Skin of body (tissue), 2 donors: ENCODE data around the gene FOSL1. TPM values are rescaled to one million over a fixed set of nuclear protein-coding genes. Genes with fewer than 3 reads are reported as not detected.
"Not testable (repeated sequence)": the region's sequence is repeated elsewhere in the genome, so short reads cannot be mapped to it uniquely, and the experiment has no call there.

Experiments
- DNase-seq: peaks from one replicate; lab custom pipeline; 2025; lab: John Stamatoyannopoulos, UW
- total RNA-seq: library from RNA; depleted of rRNA; stranded (reverse); fragments of >200 nt; gene quantifications from one replicate; pipeline ENCODE4 v1.2.3, GENCODE V29; 2014

The FOSL1 gene
- total RNA-seq, 1 donor from 2014 or later = 10.6 TPM

DNA sequence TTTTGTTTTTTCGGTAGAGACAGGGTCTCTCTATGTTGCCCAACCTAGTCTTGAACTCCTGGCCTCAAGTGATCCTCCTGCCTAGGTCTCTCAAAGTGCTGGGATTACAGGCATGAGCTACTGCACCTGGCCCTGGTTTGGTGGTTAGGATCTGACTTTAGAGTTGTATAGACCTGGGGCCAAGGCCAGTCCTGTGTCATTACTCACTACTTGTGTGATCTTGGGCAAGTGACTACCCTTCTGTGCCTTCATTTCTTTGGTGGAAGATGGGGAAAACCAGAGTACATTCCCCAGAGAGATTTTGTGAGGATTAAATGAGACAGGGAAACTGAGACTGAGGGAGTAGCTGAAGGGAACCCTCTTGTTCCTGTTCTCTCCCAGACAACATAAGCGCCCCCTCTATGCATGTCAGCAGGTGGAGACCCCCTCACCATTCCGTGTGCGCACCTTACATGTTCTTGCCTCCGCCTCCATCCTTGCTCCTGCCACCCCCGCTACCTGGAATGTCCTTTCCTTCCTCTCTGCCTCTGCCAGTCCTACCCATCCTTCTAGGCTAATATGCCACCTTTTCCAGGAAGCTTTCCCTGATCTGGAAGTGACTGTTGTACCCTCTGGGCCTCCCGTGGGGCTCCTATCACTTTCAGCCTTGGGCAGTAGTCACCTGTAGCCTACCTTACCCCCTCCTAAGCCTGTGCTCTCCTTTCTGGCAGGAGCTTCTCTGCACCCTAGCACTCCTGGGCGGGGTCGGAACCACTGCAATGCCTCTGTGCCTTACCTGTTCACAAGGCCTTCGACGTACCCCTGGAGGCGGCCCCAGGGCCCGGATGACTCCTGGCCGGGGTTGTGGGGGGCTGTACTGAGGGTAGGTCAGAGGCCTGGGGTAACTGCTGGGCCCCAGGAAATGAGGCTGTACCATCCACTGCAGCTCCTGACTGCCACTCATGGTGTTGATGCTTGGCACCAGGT lies 3.9 kb downstream of the FOSL1 start:
- no peak for DNase-seq

DNA sequence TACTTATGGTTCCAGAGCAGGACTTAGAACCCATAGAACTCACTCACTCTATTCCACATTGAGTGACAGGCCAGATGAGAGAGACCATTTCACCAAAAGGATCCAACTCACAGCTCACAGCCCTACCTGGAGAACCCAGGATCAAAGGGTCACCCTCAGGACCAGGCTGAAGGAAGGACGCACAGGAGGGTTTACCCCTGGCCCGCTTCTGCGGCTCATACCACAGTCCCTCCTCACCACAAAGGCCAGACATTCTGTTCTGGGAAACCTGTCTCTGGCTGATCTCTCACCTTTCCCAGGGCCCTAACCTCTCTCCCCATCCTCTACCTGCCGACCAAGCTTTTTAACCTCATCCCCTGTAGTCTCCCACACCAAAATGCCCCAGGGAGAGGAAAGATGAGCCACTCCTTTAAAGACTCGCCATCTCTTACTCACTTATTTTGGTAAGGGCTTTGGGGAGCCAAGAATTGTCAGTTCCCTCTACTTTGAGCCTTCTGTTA lies 4.7 kb downstream of the FOSL1 start:
- no peak for DNase-seq

DNA sequence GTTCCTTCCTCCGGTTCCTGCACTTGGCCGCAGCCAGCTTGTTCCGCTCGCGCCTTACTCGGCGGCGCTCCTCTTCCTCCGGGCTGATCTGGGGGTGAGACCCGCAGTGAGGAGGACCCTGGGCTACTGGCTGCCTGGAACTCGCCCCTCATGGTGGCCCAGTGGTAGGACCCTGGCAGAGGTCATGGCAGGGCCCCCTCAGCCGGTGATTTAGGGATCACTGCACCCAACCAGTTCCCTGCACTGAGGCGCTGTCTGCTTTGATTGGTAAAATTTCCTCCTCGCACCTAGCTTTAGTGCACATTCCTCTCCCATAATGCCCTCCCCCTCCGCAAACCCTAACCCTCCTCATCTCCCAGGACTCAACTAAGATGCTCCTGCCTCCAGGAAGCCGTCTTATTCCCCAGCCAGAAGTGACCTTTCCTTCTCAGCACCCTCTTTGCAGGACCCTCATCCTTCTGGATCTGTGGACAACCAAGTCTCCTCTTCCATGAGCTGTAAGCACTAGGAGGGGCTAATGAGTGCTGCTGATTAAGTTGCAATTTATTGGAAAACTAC lies 6.1 kb downstream of the FOSL1 start:
- no peak for DNase-seq

DNA sequence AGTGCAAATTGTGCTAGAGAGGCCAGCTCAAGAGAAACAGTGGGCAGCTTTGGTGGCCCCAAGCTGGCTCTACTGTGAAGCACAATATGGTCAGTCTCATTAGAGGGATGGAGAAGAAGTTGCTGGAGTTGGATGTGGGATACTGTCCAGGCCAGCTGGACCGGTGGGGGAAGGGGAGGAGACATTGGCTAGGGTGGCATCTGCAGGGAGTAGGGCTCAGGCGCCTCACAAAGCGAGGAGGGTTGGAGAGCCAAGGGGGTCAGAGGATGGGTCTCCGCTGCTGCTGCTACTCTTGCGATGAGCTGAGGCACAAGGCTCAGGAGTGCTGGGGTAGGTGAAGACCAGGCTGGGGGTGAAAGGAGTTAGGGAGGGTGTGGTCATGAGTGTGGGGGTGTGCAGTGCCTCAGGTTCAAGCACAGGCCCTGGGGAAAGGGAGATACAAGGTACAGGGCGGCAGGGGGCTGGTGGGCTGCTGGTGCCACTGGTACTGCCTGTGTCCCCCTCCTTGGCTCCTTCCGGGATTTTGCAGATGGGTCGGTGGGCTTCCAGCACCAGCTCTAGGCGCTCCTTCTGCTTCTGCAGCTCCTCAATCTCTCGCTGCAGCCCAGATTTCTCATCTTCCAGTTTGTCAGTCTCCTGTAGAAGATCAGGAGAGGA lies 7.4 kb downstream of the FOSL1 start:
- DNase-seq = no peak

DNA sequence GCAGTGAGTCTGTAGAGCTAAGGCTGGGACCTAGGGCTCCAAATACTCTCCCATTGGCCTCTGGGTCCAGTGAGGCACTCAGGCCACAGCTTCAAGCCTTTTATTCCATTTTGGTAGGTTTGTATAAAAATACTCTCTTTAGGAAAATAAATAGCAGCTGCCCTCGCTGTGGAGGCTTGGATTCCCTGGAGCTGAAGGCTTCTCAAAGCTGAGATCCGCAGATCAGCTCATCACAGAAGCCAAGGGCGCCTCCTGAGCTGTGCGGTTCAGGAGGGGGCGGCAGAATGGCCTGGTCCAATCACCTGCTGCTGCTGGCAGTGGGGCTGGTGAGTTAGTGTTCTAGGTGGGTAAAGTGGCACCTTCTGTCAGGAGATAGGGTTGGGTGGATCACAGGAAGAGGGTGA lies 8.0 kb downstream of the FOSL1 start:
- not testable (repeated sequence) for DNase-seq

DNA sequence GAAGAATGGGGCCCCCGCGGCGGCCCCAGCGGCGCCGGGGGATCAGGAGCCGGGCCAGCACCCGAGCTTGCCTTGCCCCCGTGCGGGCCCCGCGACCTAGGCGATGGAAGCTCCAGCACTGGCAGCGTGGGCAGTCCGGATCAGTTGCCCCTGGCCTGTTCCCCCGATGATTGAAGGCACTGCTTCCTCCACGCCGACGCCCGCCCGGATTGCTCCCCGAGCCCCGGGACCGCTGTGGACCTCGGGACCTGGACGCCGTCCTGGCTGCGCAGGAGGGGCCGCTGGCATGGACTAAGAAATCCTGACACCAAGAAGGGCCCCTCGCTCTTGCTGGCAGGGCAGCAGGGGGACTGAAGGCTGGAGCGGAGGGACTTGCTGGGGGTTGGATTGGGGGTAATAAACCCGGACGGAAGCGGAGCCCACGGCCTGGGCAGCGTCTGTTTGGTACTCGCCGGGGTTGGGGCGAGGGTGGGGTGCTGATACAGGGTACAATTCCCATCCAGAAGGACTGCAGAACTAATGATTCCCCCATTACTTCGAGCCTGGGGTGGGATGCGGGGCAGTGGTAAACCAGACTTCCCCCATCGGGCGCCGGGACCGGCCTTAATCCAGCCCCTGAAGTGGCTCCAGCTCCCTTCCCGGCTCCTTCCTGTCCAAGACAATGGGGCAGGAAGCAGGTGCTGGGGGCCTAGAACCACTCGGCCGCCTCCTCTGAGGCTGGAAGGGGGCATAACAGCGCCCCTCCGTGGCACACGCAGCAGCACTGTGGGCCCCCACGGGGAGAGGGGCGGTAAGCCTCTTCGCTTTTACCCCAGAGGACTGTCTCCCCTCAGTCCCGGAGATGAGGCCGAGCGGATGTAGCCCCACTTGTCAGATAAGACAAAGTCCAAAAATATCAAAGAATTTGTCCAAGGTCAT lies 8.7 kb downstream of the FOSL1 start:
- DNase-seq = no peak

DNA sequence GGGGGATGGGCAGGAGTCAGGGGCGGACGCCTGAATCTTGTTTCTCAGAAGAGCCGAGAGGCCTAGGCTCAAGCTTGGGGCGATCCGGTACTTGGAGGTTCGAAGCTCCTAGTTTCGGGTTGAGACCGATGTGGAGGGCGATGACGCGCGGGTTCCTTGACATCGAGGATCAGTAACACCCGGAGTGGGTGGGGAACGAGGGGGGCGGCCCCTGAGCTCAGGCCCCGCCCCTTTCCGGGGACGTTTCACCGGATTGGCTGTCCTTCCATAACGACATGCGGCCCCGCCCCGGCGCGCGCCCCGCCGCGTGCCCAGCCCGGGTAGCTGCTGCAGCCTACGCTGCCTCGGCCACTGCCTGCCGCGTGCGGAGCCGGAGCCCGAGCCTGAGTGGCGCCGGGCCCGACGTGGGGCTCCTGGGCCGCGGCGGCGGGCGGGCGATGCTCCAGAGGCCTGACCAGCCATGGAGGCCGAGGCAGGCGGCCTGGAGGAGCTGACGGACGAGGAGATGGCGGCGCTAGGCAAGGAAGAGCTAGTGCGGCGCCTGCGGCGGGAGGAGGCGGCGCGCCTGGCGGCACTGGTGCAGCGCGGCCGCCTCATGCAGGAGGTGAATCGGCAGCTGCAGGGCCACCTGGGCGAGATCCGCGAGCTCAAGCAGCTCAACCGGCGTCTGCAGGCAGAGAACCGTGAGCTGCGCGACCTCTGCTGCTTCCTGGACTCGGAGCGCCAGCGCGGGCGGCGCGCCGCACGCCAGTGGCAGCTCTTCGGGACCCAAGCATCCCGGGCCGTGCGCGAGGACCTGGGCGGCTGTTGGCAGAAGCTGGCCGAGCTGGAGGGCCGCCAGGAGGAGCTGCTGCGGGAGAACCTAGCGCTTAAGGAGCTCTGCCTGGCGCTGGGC lies 9.6 kb downstream of the FOSL1 start, which contains the start of gene CCDC85B:
TSS of gene CCDC85B (plus strand) at position 350 of the 895 bp plus-strand sequence. CDS start at position 461, 111 bp downstream.
- DNase-seq = peak; percentile 94

DNA sequence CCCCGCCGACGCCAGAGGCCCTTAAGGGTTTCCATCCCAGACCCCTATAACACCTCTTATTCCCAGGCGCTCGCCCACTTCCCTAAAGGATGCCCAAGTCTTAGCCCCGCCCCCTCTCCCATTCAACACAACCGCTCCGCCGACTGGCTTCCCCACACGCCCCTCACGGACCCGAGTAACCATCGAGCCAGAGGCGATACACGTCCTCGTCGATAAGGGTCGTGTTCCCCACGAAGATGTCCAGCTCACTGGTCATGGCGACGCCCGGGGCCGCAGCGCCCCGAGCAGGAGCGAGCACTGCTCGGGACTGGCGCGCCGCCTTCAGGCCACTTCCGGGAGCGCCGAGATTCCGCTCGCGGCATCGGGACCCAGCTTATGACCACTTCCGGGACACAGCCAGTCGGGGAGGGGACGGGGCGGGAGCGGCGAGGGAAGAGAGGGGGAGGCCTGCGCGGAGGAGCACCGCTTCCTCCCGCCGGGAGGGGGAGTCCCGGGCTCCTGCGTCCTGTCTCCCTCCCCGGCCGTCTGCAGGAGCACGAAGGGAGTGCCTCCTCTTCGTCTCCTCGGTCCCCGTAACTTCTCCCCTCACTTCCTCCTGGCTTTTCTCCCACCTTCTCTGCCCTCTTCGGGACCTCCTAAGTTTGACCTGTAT lies 11.9 kb downstream of the FOSL1 start, which contains the start of gene FIBP:
TSS of gene FIBP (minus strand) at position 309 of the 652 bp plus-strand sequence. CDS start at position 256, 53 bp downstream.
- peak; percentile 98 for DNase-seq

DNA sequence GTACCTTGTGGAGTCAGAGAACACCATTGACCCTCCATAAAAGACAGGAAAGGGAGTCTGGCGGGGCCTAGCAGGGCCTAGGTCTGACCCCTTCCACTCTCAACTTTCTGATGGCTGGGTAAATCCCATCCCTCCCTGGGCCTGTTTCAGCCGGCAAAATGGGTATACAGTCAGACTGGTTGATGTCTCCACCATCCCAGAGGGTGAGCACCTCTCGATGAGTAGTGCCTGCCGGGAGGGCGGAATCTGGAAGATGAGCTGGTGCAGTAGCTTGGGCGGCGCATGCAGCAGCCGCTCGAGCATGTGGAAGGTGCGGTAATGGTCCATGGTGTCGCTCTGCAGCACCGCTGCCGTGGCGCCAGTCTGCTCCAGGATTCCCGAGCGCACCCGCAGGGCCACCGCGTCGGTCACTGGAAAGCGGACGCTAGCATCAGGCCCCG lies 12.4 kb downstream of the FOSL1 start:
- no peak for DNase-seq

DNA sequence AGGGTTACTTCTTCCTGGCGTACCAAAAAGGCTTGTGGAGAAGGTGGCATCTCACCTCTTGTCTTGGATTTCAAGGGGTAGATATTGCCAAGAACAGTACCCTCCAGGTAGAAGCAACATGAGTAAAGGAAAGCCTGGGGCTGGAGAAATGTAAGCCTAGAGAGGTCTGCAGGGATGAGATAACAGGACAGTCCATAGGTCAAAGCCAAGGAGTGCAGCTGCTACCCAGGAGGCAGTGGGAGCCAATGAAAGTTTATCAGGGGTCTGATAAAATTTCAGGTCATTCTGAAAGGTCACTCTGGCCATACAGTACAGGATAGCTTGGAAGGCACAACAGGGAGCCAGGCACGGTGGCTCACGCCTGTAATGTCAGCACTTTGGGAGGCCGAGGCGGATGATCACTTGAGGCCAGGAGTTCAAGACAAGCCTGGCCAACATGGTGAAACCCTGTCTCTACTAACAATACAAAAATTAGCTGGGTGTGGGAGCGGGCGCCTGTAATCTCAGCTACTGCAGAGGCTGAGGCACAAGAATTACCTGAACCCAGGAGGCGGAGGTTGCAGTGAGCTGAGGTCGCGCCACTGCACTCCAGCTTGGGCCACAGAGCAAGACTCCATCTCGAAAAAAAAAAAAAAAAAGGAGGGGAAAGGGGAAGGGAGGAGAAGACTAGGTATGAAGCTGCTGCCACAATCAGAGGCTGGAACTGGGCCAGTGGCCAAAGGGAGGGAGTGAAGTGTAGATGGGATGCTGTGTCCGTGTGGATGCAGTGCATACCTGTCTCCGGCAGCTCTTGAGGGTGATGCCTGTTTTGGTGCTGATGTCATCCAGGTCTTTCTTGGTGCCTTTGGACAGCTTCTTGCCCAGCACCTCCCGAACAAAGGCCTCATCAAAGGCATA lies 13.1 kb downstream of the FOSL1 start:
- DNase-seq = no peak

DNA sequence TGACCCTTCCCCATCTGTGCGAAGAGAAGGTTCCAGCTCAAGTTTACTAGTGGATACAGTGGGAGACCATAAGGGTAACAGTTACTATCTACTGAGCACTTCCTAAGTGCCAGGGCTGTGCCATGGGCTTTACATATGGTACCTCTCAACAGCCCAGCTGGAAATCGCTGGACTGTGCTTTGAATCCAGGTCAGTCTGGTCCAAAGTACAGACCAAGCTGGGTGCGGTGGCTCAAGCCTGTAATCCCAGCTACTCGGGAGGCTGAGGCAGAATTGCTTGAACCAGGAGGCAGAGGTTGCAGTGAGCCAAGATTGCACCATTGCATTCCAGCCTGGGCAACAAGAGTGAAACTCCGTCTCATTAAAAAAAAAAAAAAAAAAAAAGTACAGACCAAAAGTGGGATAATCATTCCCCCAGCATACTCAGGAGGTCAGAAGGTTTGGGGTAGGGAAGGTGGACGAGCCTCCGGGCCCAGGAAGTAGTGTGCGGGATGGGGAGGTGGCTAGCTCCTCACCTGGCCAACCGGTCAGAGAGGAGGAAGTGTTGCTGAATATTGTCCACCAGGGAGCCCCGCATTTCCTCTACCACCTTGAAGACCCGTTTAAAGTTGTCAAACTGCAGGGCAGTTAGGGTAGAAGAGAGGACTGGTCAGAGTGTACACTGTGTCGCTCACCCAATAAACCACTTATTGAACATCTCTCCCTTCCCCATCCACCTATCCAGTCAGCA lies 14.2 kb downstream of the FOSL1 start:
- no peak for DNase-seq

DNA sequence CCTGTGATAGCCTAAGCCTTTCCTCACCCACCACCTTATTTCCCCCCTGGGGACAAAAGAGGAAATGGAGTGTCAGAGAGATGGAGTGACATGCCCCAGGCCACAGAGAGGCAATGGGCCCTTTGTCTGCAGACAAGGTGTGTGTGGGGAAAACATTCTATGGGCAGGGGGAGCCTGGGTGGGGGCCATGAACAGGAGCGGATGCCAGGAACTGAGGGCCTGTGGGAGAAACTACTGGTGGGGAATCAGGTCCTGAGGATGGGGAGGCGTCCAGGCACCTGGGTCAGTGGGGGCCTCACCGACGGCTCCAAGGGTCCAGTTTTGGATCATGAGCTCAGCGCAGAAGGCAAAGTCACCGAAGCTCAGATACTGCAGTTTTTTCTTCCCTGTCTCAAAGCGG lies 15.0 kb downstream of the FOSL1 start:
- no peak for DNase-seq

DNA sequence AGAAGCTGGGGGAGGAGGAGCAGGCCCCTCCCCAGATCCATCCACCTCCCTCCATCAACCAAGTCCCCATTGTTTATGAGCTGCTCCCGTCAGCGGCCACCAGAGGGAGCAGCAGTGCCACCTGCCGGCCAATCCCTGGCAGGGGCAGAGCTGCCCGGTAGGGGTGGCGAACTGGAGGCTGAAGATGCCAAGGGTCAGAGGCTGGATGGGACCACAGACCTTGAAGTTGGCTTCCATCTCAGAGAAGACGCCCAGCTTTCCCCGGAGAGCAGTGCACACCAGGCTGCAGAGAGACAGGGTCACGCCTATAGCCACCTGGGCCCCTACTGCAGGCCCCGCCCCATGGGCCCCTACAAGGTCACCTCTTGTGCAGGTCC lies 15.5 kb downstream of the FOSL1 start:
- DNase-seq = peak; percentile 34

DNA sequence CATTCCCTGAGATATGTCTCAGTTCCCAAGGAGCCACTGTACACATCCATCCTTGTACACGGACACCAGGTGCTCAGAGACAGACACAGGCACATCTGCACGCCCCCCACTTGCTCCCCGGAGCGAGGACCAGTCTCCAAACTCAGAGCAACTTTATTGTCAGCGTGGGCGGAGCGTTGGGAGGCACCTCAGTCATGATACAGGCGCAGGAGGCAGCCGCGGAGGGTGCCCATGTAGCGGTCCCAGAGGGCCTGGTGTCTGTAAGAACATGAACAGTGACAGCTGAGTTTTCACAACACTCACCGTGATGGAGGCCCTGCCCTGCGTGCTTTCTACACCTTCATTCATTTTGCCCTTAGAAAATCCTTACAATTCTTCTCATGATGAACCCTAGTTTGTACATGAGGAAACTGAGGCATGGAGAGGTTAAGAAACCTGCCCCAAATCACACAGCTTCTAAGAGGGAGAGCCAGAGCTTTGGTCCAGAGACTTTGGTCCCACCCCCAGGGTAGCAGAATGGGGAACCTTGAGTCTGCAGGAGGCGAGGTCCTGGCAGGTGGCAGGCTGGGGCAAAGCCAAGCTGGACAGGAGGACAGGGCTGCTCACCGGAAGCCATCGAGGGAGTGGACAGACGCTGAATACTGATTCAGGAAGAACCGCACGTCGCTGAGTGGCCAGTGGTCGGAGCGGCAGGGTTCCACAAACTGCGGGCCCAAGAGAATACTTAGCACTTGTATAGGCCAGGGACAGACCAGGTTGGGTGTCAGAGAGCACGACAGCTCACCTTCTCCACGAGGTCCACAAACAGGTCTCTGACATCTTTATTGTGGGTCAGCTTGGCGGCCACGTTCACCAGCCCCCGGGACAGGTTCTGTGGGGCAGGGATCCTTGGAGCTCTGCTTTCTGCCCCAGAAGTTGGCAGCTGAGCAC lies 16.1 kb downstream of the FOSL1 start:
- DNase-seq = no peak

DNA sequence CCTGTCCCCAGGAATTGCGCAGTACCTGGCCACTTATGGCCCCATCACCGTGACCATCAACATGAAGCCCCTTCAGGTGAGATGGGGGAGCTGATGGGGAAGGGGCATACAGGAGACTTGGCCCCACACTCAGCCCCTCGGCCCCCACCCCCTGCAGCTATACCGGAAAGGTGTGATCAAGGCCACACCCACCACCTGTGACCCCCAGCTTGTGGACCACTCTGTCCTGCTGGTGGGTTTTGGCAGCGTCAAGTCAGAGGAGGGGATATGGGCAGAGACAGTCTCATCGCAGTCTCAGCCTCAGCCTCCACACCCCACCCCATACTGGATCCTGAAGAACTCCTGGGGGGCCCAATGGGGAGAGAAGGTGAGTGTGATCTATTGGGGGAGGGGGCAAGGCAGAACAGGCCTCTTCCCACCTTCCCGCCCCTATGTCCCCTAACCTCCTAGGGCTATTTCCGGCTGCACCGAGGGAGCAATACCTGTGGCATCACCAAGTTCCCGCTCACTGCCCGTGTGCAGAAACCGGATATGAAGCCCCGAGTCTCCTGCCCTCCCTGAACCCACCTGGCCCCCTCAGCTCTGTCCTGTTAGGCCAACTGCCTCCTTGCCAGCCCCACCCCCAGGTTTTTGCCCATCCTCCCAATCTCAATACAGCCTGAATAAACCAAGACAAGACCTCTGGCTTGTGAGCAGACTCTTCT lies 17.0 kb downstream of the FOSL1 start:
- DNase-seq = no peak
